Measurements from ENCODE around the gene WFIKKN2. TPM values are rescaled to one million over a fixed set of nuclear protein-coding genes. Genes with fewer than 3 reads are reported as not detected.

Gene WFIKKN2
- total and polyA plus RNA-seq, 2 of the 4 experiments (the other 2 are of a cell fraction) = 0.02 TPM; not detected in 1

- intact Hi-C loops (cut with micrococcal nuclease) = loop anchor here (2.0 kb wide), 1 partner anchor 300 kb away; the partner anchor contains the start of gene NME1
- in situ Hi-C loops (cut with MboI; ENCODE audit: low sequenced_read_pairs) = no loop called here
- no peak overlapping the region; the same call in 1 of the 2 replicates for H3K23ac ChIP-seq (ENCODE audit: low read depth, low read length)
- CTCF ChIA-PET = interaction anchor here (0.6 to 2.3 kb wide), 11 partner anchors 8 to 113 kb away, joined by 3 to 21 read pairs (median 5); no protein-coding TSS in a partner anchor
- no peak overlapping the region for H2BK20ac ChIP-seq (ENCODE audit: low read depth, low read length)
- TF ChIP-seq, protein P1, sequence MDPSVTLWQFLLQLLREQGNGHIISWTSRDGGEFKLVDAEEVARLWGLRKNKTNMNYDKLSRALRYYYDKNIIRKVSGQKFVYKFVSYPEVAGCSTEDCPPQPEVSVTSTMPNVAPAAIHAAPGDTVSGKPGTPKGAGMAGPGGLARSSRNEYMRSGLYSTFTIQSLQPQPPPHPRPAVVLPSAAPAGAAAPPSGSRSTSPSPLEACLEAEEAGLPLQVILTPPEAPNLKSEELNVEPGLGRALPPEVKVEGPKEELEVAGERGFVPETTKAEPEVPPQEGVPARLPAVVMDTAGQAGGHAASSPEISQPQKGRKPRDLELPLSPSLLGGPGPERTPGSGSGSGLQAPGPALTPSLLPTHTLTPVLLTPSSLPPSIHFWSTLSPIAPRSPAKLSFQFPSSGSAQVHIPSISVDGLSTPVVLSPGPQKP (IDR thresholded peaks at IDR 0.05; ENCODE audit: borderline replicate concordance, low read depth, low read length) = no peak
- no peak for TF ChIP-seq MAFK (IDR thresholded peaks at IDR 0.05; ENCODE audit: low read depth, low read length)
- no peak overlapping the region for H3K56ac ChIP-seq (ENCODE audit: extremely low read depth, insufficient read depth, low read length)
- H2AK9ac ChIP-seq (replicated peaks; ENCODE audit: low read depth, low read length, poor library complexity) = no peak overlapping the region
- no peaks in the 10 kb centered on the region; the same call in 1 of the 2 replicates for H3K27me3 ChIP-seq (ENCODE audit: control insufficient read depth, insufficient read depth, low read length)
- H3K4ac ChIP-seq (ENCODE audit: low read depth, low read length) = 0 out of 2 replicates have a peak overlapping the region, but pooled peaks have one; percentile 38
- H4K91ac ChIP-seq (ENCODE audit: insufficient read depth, low read depth, low read length) = no peak overlapping the region
- H3K4me2 ChIP-seq (ENCODE audit: low read depth, low read length) = no peak overlapping the region
- dilution Hi-C loops (cut with HindIII; ENCODE audit: low sequenced_read_pairs, unreplicated experiment) = no loop called here
- H3K36me3 ChIP-seq (ENCODE audit: control insufficient read depth, insufficient read depth, low read length) = no peaks in the 10 kb centered on the region
- H2AFZ ChIP-seq (replicated peaks; ENCODE audit: low read length, poor library complexity) = no peak overlapping the region
- no peak overlapping the region for H2BK5ac ChIP-seq (ENCODE audit: low read depth, low read length, poor library complexity, severe bottlenecking)
- POLR2A ChIA-PET (ENCODE audit: unreplicated experiment) = interaction anchor here (1.6 to 1.8 kb wide), 2 partner anchors 10 to 14 kb away, joined by 4 to 7 read pairs; partner anchors contain the start of gene TOB1
- no peak for DNase-seq
- H2BK15ac ChIP-seq (ENCODE audit: low read depth, low read length) = 0 out of 3 replicates have a peak overlapping the region, but pooled peaks have one; percentile 34
- no peaks in the 10 kb centered on the region for H4K20me1 ChIP-seq (ENCODE audit: insufficient read depth, low read length)
- H3K4me1 ChIP-seq (ENCODE audit: control insufficient read depth, insufficient read depth, low read length) = 0 out of 2 replicates have a peak, but pooled peaks cover 2% of the 10 kb centered on the region
- no peak overlapping the region for H3K9ac ChIP-seq (ENCODE audit: low read depth, low read length)
- no peak overlapping the region for H2AK5ac ChIP-seq (ENCODE audit: low read depth, low read length)
- no peak for ATAC-seq (ENCODE audit: low read depth)
- no peak overlapping the region for H3K4me3 ChIP-seq (ENCODE audit: insufficient read depth, low read depth, low read length)
- H4K8ac ChIP-seq (ENCODE audit: low read depth in 2 of 2, low read length in 2 of 2) = peak overlapping the region in 1 of 2 experiments; percentile 93; a peak in 2 of 4 replicates
- H3K18ac ChIP-seq (ENCODE audit: low read depth, low read length) = no peak overlapping the region
- no CpG with 5 or more reads among the region's 6 CpGs for WGBS, 2 experiments (ENCODE audit: extremely low coverage in 2 of 2, insufficient read length in 1 of 2)
- H3K9me3 ChIP-seq (ENCODE audit: control insufficient read depth, insufficient read depth, low read length) = no peaks in the 10 kb centered on the region
- no peak overlapping the region for H3K27ac ChIP-seq (ENCODE audit: insufficient read depth, low read length)
- H3K14ac ChIP-seq (replicated peaks; ENCODE audit: low read depth, low read length) = no peak overlapping the region
- no peaks in the 10 kb centered on the region for H3K79me1 ChIP-seq (ENCODE audit: low read depth in 1 of 2, low read length in 2 of 2)
- no peaks in the 10 kb centered on the region for H3K9me1 ChIP-seq (ENCODE audit: insufficient read depth, low read length)
- no peak overlapping the region for H2BK120ac ChIP-seq (ENCODE audit: low read depth, low read length)
- no TSS peak for BruUV-seq (replicated peaks)
- no peak overlapping the region for H4K5ac ChIP-seq (ENCODE audit: low read depth, low read length)
Measured at GRCh38 chr17:50853015-50853615, 17.7 kb downstream of the WFIKKN2 start.

Measured in IMR-90 (cell line).